ENCODE results near the gene ATOH8.

Gene ATOH8

GRCh38 chr2:85737961-85738360, 15.8 kb upstream of the ATOH8 start:
- no peak overlapping the region for H3K27ac Mint-ChIP-seq
- no peaks in the 10 kb centered on the region for H3K36me3 Mint-ChIP-seq (ENCODE audit: low read depth)
- H3K4me1 Mint-ChIP-seq: no peaks in the 10 kb centered on the region
- H3K9me3 Mint-ChIP-seq: no peaks in the 10 kb centered on the region
- ATAC-seq (no peak), DNase-seq (no peak)
- peaks cover 17% of the 10 kb centered on the region for H3K27me3 Mint-ChIP-seq
- no peak overlapping the region for H3K4me3 Mint-ChIP-seq

GRCh38 chr2:85740193-85740592, 13.6 kb upstream of the ATOH8 start:
- Mint-ChIP-seq H3K4me1 (no peaks in the 10 kb centered on the region), H3K27ac (no peak overlapping the region), H3K36me3 (ENCODE audit: low read depth) (no peaks in the 10 kb centered on the region), H3K27me3 (peaks cover 23% of the 10 kb centered on the region), H3K4me3 (no peak overlapping the region), H3K9me3 (no peaks in the 10 kb centered on the region)
- DNase-seq (no peak), ATAC-seq (no peak)

DNA sequence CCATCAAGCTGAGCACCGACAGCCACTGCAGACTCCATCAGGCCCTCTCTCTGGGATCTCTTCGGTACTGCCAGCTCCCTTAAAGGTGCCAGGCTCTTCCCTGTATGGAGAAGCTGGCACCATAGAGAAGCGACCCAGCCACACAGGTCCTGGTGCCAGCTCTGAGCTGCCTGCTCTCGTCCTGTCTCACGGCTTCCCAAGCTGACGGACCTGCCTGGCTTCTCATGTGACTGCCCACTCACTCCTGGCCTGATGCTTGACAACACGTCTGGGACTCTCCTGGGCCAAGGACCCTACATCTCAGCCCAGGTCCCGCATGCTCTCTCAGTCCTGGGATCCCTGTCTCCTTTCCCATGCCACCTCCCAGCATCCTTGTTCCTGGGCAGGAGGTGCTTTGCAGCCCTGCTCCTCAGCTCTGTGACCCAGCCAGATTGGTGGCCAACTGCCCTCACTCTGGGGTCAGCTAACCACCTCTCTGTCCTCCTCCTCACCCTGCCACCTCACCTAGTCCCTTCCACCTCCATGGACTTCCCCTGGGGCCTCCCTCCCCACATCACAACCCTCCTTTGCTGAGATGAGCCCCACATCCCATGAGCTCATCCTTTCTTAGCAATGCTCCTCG, 12.5 kb upstream of the ATOH8 start:
- H3K9me3 Mint-ChIP-seq: no peaks in the 10 kb centered on the region
- no peaks in the 10 kb centered on the region for H3K36me3 Mint-ChIP-seq (ENCODE audit: low read depth)
- no peak for DNase-seq
- no peak overlapping the region for H3K27ac Mint-ChIP-seq
- no peak for ATAC-seq
- no peak overlapping the region for H3K4me3 Mint-ChIP-seq
- peaks cover 33% of the 10 kb centered on the region for H3K27me3 Mint-ChIP-seq
- no peaks in the 10 kb centered on the region for H3K4me1 Mint-ChIP-seq

GRCh38 chr2:85741833-85742455, 11.8 kb upstream of the ATOH8 start:
- Mint-ChIP-seq H3K27me3 (peaks cover 34% of the 10 kb centered on the region), H3K4me3 (no peak overlapping the region), H3K9me3 (no peaks in the 10 kb centered on the region), H3K4me1 (no peaks in the 10 kb centered on the region), H3K36me3 (ENCODE audit: low read depth) (no peaks in the 10 kb centered on the region), H3K27ac (no peak overlapping the region)
- ATAC-seq (no peak), DNase-seq (no peak)

GRCh38 chr2:85743304-85743978, 10.3 kb upstream of the ATOH8 start:
- ATAC-seq (no peak), DNase-seq (no peak)
- Mint-ChIP-seq H3K27me3 (peaks cover 37% of the 10 kb centered on the region), H3K4me1 (peaks cover 3% of the 10 kb centered on the region), H3K27ac (no peak overlapping the region), H3K36me3 (ENCODE audit: low read depth) (no peaks in the 10 kb centered on the region), H3K9me3 (no peaks in the 10 kb centered on the region), H3K4me3 (no peak overlapping the region)

DNA sequence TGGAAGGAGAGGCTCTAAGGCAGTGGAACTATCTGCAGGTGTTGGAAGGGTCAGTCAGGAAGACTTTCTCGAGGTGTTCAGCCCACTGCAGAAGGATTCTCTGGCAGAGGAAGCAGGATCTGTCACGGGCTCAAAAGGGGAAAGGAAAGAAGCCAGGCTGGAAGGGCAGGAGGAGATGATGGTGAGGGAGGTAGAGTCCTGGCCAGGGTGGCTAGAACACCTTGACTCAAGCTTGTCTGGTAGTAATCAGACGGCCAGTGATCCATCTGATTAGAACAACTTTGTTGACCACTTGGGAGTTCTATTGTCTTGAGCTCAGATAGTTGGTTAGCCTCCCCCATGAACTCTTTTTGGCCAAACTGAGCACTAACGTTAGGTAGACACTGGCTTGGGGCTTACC, 9.7 kb upstream of the ATOH8 start:
- Mint-ChIP-seq H3K9me3 (no peaks in the 10 kb centered on the region), H3K27me3 (peaks cover 37% of the 10 kb centered on the region), H3K36me3 (ENCODE audit: low read depth) (no peaks in the 10 kb centered on the region), H3K4me3 (no peak overlapping the region), H3K27ac (no peak overlapping the region), H3K4me1 (peaks cover 3% of the 10 kb centered on the region)
- ATAC-seq (no peak), DNase-seq (no peak)

DNA sequence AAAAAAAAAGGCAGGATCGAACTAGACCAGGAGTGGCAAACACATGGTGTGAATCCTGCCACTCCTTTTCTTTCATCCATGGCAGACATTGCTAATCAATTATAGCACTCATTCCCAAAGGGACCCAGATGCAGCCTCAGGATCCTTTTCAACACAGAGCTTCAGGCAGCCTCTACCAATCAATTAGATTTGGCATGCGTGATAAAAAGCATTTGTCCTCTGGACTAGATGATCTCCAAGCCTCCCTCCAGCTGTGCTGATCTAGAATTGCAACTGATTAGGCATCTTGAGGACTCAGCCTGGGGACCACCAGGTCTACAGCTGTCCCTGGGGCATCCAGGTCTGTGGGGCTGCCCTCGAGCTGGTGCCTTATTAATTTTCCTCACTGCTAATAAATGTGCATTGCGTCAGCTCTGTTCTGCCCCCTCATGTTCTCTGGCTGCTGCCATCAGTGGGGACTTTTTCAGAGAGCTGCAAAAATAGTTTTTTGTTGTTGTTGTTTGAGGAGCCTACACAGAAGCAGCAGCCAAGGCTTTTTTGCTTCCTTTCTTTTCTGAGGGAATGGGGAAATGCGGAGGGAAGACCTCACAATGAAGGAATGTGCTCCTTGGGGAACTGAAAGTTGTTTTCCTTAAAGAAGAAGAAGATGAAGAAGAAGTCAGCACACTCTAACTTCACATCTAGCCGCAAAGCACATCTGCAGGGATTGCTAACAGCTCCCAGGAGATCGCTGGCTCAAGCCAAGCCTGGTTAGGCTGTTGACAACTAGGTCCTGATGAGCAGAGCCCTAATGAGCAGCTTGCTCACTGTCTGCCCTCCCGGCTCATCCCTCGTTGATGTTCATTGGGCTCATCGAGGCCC, 8.8 kb upstream of the ATOH8 start:
- ATAC-seq (no peak), DNase-seq (no peak)
- Mint-ChIP-seq H3K4me1 (peaks cover 3% of the 10 kb centered on the region), H3K27ac (no peak overlapping the region), H3K4me3 (no peak overlapping the region), H3K36me3 (ENCODE audit: low read depth) (no peaks in the 10 kb centered on the region), H3K9me3 (no peaks in the 10 kb centered on the region), H3K27me3 (peaks cover 38% of the 10 kb centered on the region)

- Mint-ChIP-seq H3K4me3 (no peak overlapping the region), H3K9me3 (no peaks in the 10 kb centered on the region), H3K27me3 (peaks cover 44% of the 10 kb centered on the region), H3K36me3 (ENCODE audit: low read depth) (no peaks in the 10 kb centered on the region), H3K4me1 (peaks cover 3% of the 10 kb centered on the region), H3K27ac (no peak overlapping the region)
- DNase-seq (no peak), ATAC-seq (no peak)
Measured at GRCh38 chr2:85745619-85746018, 8.2 kb upstream of the ATOH8 start.

DNA sequence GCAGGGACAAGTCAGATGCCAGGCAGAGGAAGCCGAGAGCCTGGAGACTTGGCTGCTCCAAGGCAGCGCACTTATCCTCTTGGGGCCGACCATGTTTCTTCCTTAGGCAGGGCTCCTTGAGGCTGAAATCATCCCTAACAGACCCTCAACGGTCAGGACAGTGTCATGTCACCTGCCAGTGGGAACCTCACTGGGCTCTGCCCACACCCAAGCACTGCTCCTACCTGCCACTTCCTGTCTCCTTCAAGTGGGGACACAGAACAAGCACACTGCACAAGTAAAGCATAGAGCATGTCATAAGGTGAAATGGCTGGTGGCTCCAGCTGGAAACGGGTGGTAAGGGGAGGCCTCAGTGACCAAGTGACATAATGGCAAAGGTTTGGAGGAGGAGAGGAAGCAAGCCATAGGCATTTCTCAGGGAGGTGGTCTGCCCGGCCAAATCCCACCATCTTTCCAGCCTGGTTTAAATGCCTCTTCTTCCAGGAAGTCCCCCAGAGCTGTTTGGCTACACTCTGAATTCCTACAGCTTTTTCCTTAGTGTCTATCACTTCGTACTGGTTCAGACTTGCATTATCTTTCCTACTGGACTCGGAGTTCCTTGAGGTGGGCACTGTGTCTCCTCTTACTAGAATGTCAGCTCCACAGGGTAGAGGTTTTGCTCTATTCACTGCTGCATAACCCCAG, 7.3 kb upstream of the ATOH8 start:
- no peak overlapping the region for H3K4me3 Mint-ChIP-seq
- H3K27ac Mint-ChIP-seq: no peak overlapping the region
- H3K9me3 Mint-ChIP-seq: no peaks in the 10 kb centered on the region
- peaks cover 48% of the 10 kb centered on the region for H3K27me3 Mint-ChIP-seq
- H3K36me3 Mint-ChIP-seq (ENCODE audit: low read depth): no peaks in the 10 kb centered on the region
- peaks cover 3% of the 10 kb centered on the region for H3K4me1 Mint-ChIP-seq
- DNase-seq (no peak), ATAC-seq (no peak)

- no peak for ATAC-seq
- H3K36me3 Mint-ChIP-seq (ENCODE audit: low read depth): no peaks in the 10 kb centered on the region
- H3K9me3 Mint-ChIP-seq: no peaks in the 10 kb centered on the region
- peaks cover 48% of the 10 kb centered on the region for H3K27me3 Mint-ChIP-seq
- H3K4me3 Mint-ChIP-seq: no peak overlapping the region
- no peak for DNase-seq
- H3K27ac Mint-ChIP-seq: no peak overlapping the region
- H3K4me1 Mint-ChIP-seq: peaks cover 3% of the 10 kb centered on the region
Measured at GRCh38 chr2:85747441-85747840, 6.3 kb upstream of the ATOH8 start.

GRCh38 chr2:85748039-85748734, 5.6 kb upstream of the ATOH8 start:
- ATAC-seq: no peak
- H3K36me3 Mint-ChIP-seq (ENCODE audit: low read depth): no peaks in the 10 kb centered on the region
- no peak overlapping the region for H3K4me3 Mint-ChIP-seq
- no peaks in the 10 kb centered on the region for H3K9me3 Mint-ChIP-seq
- H3K27me3 Mint-ChIP-seq: peaks cover 51% of the 10 kb centered on the region
- H3K4me1 Mint-ChIP-seq: peaks cover 3% of the 10 kb centered on the region
- H3K27ac Mint-ChIP-seq: no peak overlapping the region
- DNase-seq: no peak

- Mint-ChIP-seq H3K4me1 (peaks cover 3% of the 10 kb centered on the region), H3K27me3 (peaks cover 56% of the 10 kb centered on the region), H3K27ac (no peak overlapping the region), H3K9me3 (no peaks in the 10 kb centered on the region), H3K4me3 (no peak overlapping the region), H3K36me3 (ENCODE audit: low read depth) (no peaks in the 10 kb centered on the region)
- ATAC-seq (no peak), DNase-seq (no peak)
Measured at GRCh38 chr2:85748985-85749875, 4.6 kb upstream of the ATOH8 start.

Measured in activated naive CD8-positive, alpha-beta T cell treated with anti-CD3 and anti-CD28 coated beads, Interleukin-2, amount 50 U/mL, for 24 hours (primary cell).